ENCODE measurements around the gene AGFG1. TPM values are rescaled to one million over a fixed set of nuclear protein-coding genes. Genes with fewer than 3 reads are reported as not detected.

The AGFG1 gene
- total and polyA plus RNA-seq, 4 donors = 22.4 to 142 (median 74.5) TPM

- Histone ChIP-seq H3K36me3 (ENCODE audit: control insufficient read depth in 4 of 4, insufficient read depth in 4 of 4, low read length in 4 of 4) (no peaks in the 10 kb centered on the region), H3K4me1 (ENCODE audit: control insufficient read depth in 5 of 5, insufficient read depth in 5 of 5, low read length in 5 of 5) (no peaks in the 10 kb centered on the region), H3K9ac (ENCODE audit: insufficient read depth in 1 of 2, low read length in 2 of 2) (no peak overlapping the region), H3K27ac (ENCODE audit: low read depth in 1 of 2, low read length in 1 of 2) (no peak overlapping the region), H3K27me3 (ENCODE audit: control insufficient read depth in 3 of 3, insufficient read depth in 3 of 3, low read length in 2 of 3) (no peaks in the 10 kb centered on the region), H3K4me3 (no peak overlapping the region), H3K9me3 (ENCODE audit: control insufficient read depth in 4 of 4, insufficient read depth in 3 of 4, low read length in 3 of 4) (no peaks in the 10 kb centered on the region)
- DNase-seq = no peak
- ATAC-seq (ENCODE audit: insufficient read depth, low FRiP score) = no peak
- TF ChIP-seq, protein P1, sequence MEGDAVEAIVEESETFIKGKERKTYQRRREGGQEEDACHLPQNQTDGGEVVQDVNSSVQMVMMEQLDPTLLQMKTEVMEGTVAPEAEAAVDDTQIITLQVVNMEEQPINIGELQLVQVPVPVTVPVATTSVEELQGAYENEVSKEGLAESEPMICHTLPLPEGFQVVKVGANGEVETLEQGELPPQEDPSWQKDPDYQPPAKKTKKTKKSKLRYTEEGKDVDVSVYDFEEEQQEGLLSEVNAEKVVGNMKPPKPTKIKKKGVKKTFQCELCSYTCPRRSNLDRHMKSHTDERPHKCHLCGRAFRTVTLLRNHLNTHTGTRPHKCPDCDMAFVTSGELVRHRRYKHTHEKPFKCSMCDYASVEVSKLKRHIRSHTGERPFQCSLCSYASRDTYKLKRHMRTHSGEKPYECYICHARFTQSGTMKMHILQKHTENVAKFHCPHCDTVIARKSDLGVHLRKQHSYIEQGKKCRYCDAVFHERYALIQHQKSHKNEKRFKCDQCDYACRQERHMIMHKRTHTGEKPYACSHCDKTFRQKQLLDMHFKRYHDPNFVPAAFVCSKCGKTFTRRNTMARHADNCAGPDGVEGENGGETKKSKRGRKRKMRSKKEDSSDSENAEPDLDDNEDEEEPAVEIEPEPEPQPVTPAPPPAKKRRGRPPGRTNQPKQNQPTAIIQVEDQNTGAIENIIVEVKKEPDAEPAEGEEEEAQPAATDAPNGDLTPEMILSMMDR (IDR thresholded peaks at IDR 0.05; ENCODE audit: control extremely low read depth, extremely low read depth) = no peak
Measured at GRCh38 chr2:227451655-227451992, 20.3 kb upstream of the AGFG1 start.

DNA sequence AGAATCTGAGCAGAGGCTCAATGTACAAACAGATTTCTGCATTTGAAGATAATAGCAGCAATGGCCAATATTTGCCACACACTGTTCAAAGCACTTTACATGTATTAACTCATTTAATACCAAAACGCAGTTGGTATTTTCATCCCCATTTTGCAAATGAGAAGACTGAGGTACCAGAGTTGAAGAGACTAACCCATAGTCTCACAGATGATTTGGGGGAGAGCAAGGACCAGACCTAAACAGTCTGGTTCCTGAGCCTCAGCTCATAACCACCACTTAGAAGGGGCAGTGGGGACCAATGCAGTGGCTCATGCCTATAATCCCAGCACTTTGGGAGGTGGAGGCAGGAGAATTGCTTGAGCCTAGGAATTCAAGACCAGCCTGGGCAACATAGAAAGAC, 18.1 kb upstream of the AGFG1 start:
- ATAC-seq (ENCODE audit: insufficient read depth, low FRiP score) = no peak
- DNase-seq = no peak
- Histone ChIP-seq H3K9me3 (ENCODE audit: control insufficient read depth in 4 of 4, insufficient read depth in 3 of 4, low read length in 3 of 4) (no peaks in the 10 kb centered on the region), H3K36me3 (ENCODE audit: control insufficient read depth in 4 of 4, insufficient read depth in 4 of 4, low read length in 4 of 4) (no peaks in the 10 kb centered on the region), H3K4me3 (no peak overlapping the region), H3K27ac (ENCODE audit: low read depth in 1 of 2, low read length in 1 of 2) (no peak overlapping the region), H3K27me3 (ENCODE audit: control insufficient read depth in 3 of 3, insufficient read depth in 3 of 3, low read length in 2 of 3) (no peaks in the 10 kb centered on the region), H3K9ac (ENCODE audit: insufficient read depth in 1 of 2, low read length in 2 of 2) (no peak overlapping the region), H3K4me1 (ENCODE audit: control insufficient read depth in 5 of 5, insufficient read depth in 5 of 5, low read length in 5 of 5) (no peaks in the 10 kb centered on the region)
- TF ChIP-seq, protein P1 (IDR thresholded peaks at IDR 0.05; ENCODE audit: control extremely low read depth, extremely low read depth) = no peak
- WGBS, 2 donors = 98 to 100% methylated on average over 1 of the region's 1 CpG

DNA sequence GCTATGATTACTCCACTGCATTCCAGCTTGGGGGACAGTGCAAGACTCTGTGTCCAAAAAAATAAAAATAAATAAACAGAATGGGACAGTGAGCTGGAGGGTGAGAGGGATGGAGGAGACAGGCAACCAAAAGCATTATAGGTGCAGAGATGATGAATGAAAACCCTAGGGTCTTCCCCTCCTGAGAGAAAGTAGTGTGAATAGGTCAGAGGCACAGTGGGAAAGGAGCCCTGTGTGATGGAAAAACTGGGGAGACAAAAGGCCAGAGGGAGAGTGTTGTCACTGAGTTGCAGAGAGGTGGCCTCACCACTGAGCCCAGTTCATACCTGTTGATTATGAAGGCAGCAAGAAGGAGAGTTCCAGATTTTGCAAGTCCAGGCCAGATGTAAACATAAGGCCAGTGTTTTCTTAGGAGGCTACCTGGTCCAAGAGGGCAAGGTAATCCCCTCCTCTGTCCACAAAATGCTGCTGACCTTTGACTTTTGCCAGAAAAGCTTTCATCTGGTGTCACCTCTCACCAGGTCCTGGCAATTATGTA, 17.6 kb upstream of the AGFG1 start:
- no peaks in the 10 kb centered on the region for H3K9me3 ChIP-seq (ENCODE audit: control insufficient read depth in 4 of 4, insufficient read depth in 3 of 4, low read length in 3 of 4)
- no peak overlapping the region for H3K9ac ChIP-seq (ENCODE audit: insufficient read depth in 1 of 2, low read length in 2 of 2)
- no peak overlapping the region for H3K4me3 ChIP-seq
- ATAC-seq (ENCODE audit: insufficient read depth, low FRiP score) (no peak), DNase-seq (no peak)
- H3K27me3 ChIP-seq (ENCODE audit: control insufficient read depth in 3 of 3, insufficient read depth in 3 of 3, low read length in 2 of 3) = no peaks in the 10 kb centered on the region
- no peak overlapping the region for H3K27ac ChIP-seq (ENCODE audit: low read depth in 1 of 2, low read length in 1 of 2)
- TF ChIP-seq, protein P1 (IDR thresholded peaks at IDR 0.05; ENCODE audit: control extremely low read depth, extremely low read depth) = no peak
- no peaks in the 10 kb centered on the region for H3K36me3 ChIP-seq (ENCODE audit: control insufficient read depth in 4 of 4, insufficient read depth in 4 of 4, low read length in 4 of 4)
- H3K4me1 ChIP-seq (ENCODE audit: control insufficient read depth in 5 of 5, insufficient read depth in 5 of 5, low read length in 5 of 5) = no peaks in the 10 kb centered on the region

GRCh38 chr2:227455200-227455599, 16.8 kb upstream of the AGFG1 start:
- H3K4me3 ChIP-seq = no peak overlapping the region
- H3K9ac ChIP-seq (ENCODE audit: insufficient read depth in 1 of 2, low read length in 2 of 2) = no peak overlapping the region
- no peak overlapping the region for H3K27ac ChIP-seq (ENCODE audit: low read depth in 1 of 2, low read length in 1 of 2)
- H3K27me3 ChIP-seq (ENCODE audit: control insufficient read depth in 3 of 3, insufficient read depth in 3 of 3, low read length in 2 of 3) = no peaks in the 10 kb centered on the region
- H3K4me1 ChIP-seq (ENCODE audit: control insufficient read depth in 5 of 5, insufficient read depth in 5 of 5, low read length in 5 of 5) = no peaks in the 10 kb centered on the region
- H3K36me3 ChIP-seq (ENCODE audit: control insufficient read depth in 4 of 4, insufficient read depth in 4 of 4, low read length in 4 of 4) = no peaks in the 10 kb centered on the region
- no peak for ATAC-seq (ENCODE audit: insufficient read depth, low FRiP score)
- DNase-seq = no peak
- TF ChIP-seq, protein P1 (IDR thresholded peaks at IDR 0.05; ENCODE audit: control extremely low read depth, extremely low read depth) = no peak
- WGBS, 2 donors = 23 to 25% methylated on average over 2 of the region's 2 CpGs
- no peaks in the 10 kb centered on the region for H3K9me3 ChIP-seq (ENCODE audit: control insufficient read depth in 4 of 4, insufficient read depth in 3 of 4, low read length in 3 of 4)

Data from lung (tissue), 12 donors.